Measurements from ENCODE around the gene HOTAIR. TPM values are rescaled to one million over a fixed set of nuclear protein-coding genes. Genes with fewer than 3 reads are reported as not detected.

HOTAIR gene
- total RNA-seq, 1 experiment from 2014 or later, result not detected

DNA sequence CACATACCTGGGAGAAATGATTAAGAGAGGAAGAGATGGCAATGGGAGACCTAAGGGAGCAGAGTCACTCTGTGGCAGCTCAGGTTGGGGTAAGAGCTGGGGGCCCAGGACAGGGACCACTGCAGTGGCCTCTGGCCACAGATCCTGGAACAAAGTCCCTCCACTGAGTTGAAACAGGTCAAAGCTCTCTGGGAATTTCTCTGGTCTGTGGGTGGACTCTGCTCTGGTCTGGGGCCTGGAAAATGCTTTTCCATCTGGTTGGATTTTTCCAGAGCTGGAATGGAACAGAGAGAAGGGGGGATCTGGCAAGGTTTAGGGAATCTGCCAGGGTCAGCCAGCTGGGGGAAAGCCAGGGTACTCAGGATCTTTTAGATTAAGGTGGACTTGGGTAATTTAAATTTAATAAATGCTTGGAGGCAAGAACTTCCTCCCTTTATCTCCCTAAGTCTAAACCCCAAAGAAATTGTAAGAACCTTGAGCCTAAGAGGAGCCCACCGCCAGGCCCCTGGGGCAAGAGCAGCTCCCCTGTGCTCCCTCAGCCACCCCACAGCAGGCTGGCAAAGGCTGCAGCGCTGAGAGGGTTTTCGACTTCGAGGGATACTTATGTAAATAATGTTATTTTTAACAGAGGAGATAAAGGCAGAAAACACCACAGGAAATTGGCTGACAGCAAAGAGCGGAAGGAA is 13.9 kb upstream of the HOTAIR start:
- DNase-seq (ENCODE audit: low read depth), result no peak

DNA sequence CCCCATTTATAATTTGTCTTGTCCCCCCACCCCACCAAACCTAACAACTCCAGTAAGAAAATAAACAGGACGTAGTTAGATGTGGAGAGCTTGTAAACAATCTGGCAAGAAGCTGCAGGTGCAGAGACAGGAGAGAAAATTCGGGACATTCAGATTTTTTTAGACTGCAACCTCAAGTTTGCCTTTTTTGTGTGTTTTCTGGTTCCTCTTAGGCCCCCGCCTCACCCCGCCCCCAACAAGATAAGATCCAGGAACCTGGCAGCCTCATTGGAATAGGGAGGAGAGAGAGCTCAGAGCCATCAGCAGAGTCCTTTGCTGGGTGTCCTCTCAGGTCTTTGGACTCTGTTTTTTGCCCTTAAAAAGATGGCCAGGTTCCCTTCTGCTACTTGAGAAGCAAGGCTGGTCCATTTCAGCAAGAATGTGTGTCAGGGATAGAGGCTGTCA is 13.1 kb upstream of the HOTAIR start:
- DNase-seq (ENCODE audit: low read depth), result no peak

DNA sequence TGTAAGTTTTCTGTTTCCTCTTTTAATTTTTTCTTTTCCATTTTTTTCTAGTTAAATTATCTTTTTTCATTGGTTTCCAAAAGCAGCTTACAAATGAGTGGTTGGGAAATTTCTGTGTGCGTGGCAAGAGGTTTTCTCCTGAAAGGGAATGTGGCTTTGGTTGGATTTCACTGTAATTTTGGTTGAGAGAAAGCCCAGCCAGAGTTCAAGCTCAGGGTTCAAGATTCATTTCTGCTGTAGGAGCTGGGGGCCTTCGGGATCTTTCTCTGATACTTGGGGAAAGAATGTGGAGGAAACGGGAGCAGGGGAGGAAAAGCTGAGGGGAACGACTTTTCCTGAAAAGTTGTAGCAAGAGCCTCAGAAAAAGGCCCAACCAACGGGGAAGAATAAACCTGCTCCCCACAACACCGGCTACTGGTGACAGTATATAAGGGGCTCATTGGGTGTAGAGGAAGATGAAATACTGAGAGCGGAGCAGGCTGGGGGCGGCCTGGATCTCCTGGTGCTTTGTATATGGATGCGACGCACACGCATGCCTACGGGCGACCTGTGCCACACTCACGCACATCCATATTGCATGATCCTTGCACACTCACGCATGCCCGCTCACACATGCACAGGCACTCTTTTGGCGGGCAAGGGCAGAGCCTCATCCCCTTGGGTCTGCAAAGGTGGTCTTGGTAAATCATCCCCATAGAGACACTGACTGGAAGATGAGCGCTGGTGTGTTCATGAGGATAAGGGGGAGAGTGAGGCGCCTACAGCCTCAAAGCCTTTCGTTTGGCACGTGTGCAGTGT is 12.1 kb upstream of the HOTAIR start:
- no peak for DNase-seq (ENCODE audit: low read depth)

DNA sequence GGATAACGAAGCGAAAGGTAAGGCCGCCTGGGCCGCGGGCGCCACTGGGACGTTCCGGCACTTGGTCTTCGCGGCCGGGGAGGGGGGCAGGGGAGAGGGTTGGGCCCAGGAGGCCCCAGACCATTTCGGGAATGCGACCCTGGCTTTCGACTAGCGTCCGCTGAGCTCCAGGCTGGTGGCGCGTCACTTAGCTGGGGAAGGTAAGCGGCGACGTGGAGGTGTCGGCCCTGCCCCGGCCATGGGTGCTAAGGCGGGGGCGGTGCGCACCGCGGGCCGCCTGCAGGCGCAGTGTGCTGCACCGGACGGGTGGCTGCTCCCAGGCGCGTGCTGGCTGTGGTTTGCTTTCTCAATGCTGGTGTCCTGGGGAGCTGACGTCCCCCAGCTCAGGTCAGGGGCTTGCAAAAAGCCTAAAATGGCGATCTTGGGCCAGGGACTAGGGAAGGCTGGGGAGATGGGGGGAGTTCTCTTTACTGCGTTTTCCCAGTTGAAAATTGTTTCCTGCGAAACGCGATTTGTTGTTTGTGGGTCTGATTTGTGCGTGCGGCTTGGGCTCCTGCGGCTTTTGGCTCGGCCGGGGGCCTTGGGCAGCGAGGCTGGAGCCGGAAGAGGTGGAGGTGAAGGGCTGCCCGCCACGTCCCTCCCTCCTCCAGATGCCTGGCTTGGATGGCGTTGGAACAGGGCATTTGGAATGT is 11.4 kb upstream of the HOTAIR start:
- peak; percentile 59 for DNase-seq (ENCODE audit: low read depth)

DNA sequence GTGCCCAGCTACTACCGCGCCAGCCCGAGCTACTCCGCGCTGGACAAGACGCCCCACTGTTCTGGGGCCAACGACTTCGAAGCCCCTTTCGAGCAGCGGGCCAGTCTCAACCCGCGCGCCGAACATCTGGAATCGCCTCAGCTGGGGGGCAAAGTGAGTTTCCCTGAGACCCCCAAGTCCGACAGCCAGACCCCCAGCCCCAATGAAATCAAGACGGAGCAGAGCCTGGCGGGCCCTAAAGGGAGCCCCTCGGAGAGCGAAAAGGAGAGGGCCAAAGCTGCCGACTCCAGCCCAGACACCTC is 10.9 kb upstream of the HOTAIR start:
- no peak for DNase-seq (ENCODE audit: low read depth)

DNA sequence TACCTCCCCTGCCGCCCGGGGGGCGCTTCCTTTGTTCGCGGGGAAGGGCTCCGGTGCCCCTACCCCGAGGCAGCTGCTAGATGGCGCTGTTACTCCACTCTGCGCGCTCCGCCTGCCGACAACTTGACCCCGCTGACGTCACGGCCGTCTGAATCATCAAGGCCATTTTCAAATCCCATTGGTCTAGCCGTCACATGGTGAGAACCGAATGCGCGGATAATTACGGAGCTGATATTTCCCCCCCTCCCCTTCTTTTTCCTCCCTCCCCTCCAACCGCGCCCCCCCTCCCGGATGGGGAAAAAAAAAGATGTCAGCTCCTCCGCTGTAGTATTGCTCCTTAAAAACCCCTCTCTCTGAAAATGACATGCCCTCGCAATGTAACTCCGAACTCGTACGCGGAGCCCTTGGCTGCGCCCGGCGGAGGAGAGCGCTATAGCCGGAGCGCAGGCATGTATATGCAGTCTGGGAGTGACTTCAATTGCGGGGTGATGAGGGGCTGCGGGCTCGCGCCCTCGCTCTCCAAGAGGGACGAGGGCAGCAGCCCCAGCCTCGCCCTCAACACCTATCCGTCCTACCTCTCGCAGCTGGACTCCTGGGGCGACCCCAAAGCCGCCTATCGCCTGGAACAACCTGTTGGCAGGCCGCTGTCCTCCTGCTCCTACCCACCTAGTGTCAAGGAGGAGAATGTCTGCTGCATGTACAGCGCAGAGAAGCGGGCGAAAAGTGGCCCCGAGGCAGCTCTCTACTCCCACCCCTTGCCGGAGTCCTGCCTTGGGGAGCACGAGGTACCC is 10.3 kb upstream of the HOTAIR start, which contains the start of gene HOXC10:
Gene HOXC10, plus strand, starts transcription at position 246 of the 791 bp plus-strand sequence. Its CDS starts 114 bp downstream, at position 360.
- peak; percentile 91 for DNase-seq (ENCODE audit: low read depth)

DNA sequence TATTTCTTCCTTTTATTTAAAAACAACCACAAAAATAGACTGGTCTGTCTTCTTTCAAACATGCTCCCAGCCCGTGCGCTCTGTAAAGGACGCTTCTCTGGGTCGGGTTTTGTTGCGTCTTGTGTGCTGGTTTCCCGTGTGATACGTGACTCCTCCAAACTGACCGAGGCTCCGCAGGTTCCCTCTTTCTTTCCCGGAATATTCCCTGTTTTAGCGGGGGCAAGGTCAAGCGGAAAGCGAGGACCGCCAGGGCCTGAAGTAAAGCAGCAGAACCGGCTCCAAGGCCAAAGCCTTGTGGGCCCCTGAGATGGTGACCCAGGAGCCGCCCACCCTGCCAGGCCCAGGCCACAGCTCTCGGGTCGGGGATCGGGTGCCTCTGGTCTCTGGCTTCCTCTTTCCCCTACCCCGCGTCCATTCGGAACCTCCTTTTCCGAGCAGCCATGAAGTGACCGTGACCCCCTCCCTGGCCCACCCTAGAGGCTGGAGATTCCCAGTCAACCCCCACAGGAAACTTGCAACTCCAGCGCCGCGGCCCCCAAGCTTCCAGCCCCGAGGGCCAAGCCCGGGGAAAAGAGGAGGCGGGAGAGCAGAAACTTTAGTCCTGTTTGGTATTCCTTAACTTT is 9.3 kb upstream of the HOTAIR start:
- DNase-seq (ENCODE audit: low read depth), result no peak

DNA sequence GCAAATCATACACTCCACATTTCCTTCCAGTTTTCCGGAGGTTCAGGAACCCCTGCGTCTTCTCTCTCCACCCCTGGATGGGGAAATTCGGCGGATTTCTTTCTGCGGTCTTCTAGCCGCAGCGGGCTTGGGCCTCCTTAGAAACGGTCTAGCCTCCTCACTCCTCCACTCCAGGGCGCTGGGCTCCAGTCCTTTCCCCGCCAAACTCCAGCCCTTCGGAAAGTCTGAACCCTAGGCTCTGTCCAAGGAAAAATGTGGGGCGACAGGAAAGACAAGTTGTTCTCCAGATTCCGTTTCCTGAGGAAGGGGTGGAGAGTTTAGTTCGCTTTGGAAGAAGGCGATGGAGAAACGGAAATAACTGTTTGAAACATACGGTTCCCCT is 8.8 kb upstream of the HOTAIR start:
- no peak for DNase-seq (ENCODE audit: low read depth)

DNA sequence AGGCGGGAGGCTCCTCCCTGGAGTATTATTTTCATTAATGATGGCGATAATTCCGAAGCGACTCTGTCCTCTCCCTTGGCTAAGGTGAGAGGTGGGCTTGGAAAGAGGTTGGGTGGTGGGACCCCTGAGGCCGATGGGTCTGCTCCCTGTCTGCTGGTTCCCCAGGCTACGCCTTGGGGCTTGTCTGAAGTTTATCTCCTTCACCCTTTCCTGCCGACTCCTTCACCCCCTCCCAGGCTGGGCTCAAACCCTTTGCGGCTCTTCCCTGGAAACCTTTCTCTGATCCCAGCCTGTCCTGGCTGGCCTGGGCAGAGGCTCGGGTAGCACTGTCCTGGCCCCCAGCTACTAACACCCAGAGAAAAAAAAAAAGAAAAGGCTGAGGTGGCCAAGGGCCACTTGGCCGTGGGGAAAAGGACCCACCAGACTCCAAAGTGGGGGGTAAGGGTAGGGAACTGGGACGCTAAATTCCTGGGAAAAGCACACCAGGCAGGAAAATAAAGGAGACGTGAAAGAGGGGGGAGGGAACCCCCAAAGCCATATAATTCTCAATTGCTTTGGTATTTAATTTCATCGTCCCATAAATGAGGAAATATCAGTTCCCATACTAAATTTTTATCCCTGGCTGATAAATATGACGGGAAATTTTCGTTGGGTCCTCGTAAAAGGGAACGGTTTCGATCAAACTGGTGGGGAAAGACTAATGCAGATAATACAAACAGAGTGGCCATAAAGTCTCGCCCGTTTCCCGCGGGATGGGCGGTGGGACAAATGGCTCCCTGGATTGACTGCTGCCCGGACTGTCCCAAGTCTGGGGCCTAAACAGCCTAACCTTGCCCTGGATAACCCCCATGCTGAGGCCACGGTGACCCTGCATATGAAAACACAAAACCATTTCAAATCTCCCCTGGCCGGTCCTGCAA is 8.2 kb upstream of the HOTAIR start:
- DNase-seq (ENCODE audit: low read depth), result no peak

DNA sequence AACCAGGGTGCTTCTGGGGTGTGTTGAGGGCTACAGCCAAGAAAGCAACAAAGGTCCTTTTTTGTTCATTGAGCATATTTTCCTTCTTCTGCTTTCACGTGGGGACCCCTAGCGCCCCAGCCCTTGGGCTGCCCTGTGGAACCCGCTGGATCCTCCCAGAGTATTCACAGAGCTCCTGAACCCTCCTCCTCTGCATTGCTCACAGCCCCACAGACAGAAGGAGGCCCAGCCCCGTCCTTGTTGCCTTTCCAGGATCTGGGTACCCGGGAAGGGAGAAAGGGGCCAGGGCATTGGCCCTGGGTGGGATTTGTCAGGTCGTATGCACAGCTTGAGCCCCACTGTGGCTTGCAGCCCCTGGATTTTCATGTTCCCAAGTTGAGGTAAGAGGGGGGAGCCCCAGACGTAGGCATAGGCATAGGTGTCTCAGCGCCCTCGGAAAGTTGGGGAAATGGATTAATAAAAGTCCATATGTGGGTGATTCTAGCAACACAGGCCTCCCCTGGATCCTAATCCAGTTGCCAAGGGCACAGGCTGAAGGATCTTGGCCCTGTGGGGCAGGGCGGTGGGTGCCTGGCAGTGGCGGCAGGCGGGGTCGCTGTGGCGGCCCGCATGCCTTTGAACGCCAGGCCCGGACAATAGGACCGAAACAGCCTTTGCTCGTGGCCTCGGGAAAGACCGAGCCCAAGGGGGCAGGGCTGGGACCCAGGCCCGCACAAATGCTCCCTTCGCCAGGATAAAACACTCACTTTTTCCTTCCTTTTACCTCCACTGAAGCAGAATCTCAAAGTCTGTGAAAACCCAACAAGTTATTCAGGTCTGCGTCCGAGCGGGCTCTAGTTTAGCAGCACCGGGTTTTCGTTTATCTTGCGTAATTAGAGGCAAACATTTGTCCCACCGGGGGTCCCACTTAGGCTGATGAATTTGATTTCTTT is 7.1 kb upstream of the HOTAIR start:
- no peak for DNase-seq (ENCODE audit: low read depth)

DNA sequence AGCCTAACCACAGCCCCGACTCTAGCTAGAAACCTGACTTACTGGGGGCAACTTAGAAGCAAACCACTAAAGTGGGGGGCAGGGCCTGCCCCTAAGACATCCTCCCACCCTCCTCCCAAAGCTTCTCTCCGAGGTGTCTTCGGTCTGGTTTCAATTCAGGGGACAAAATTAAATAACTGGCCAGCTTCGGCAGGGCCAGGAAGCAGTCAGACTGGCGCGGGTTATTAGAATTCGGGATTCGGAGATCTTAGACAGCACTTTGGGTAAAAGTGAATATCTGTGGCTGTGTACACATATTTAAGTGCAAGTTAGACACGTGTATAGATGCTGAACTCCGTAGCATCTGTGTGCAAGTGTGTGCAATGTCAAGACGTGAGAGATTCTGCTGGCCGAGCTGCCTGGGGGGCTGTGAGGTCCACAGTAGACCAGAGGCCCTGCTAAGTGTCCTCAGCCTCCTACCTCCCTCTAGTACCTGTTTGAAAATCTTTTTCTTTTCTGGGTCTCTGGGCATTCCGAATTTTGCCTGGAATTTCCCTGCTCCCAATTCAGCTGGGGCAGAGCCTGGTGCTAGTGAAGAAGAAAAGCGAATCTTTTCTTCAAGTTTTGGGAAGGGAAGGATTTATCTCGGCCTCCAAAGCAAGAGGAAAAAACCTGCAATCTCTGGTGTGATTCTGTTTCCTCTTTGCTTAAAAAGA is 6.2 kb upstream of the HOTAIR start:
- no peak for DNase-seq (ENCODE audit: low read depth)

DNA sequence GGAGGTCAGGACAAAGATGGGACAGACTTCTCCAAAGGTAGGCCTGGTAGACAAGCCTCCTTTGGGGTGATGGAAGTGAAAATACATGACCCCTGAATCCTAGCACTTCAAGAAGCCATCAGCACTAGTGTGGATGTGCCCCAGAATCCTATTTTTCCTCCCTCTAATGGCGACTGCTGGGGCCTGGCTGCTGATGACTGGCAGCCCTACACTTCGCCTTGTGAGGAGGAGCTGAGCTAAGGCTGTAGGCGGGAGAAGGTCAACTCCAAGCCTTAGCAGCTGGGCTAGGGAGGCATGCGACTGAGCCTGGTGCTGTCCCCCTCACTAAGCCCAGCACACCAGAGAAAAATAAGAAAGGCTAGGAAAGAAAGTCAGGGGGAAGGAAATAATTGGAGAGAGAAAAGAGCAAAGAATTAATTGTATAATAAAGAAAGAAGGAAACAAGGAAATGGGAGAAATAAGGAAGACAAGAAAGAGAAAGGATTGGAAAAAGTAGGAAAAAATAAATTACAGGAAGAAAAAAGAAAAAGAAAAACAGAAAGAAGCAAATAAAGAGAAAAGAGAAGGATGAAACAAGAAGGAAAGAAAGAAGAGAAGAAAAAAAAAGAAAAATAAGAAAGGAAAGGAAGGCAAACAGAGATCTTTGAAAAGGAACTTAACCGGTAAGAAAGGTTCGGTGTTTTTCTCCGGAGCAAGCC is 5.5 kb upstream of the HOTAIR start:
- no peak for DNase-seq (ENCODE audit: low read depth)

DNA sequence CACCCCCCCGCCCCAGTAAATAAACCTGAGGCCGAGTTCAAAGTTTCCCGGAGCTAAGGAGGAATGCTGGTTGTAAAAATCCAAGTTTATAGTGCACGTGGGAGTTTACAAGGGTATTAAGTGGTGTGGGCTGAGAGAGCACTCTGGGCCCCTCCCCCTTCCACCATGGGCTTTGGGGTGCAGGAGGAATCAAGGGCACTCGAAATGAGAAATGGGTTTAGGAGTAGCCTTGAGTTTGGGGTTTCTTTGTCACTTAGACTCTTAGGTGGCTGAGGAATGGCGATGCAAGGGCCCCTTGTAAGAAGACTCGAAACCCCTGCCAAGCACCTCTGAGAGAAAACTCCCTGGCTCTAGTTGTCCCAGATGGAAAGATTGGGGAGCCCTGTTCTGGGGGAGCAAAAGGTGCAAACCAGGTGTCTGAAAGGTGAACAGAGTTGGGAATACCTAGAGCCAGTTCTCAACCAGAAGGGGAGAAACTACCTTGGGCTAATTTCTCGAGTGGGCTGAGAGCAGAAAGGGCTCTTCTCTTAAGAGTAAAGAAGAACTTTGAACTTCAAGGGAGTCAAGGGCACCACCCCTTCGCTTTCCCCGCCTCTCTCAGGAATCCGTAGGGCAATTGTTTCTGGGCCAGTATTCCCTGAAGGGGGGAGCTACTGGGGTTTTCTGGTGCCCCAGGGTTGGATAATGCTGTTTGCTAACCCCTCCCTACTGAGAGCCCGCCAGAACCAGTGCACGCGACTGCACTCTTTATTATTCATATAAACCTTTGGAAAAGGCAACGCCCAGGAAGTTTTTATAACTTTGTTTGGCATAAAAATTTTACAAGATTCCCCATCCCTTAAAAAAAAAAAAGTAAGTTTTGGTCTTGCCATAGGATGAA is 4.0 kb upstream of the HOTAIR start:
- no peak for DNase-seq (ENCODE audit: low read depth)

DNA sequence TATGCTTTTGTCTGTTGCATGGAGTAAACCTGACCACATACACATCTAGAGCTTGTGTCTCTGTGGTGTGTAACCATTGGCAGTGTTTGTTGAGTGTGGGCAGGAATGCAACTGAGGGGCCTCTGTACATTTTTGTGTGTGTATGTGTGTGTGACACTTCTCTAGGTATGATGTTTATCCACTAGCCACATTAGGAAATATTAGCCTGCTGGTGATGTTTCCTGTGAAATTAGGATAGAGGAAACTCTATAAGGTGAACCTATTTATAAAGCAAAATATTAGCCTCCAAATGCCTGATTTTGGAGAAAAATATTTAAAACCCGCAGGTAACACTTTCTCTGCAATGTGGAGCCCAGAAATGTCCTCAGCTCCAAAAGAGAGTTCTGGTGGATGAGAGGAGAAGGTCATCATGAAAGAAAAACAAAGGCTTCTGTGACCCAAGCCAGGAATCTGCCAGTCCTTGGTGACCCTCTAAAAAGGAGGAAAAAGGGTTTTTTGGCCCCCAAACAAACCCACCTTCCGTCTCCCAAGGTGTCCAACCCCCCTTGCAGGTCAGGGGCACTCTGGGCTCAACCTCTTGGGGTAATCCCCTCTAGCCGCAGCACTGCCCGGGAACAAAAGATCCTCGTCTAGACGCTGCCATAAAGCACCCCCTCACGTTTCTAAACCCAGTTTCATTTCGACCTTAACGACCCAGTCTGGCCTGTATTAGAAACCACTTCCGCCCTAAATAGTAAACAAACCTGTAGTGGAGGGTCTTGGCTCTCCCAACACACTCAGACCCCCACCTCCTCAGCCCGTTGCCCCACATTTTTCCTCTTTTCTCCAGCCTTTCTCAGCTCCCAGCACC is 3.1 kb upstream of the HOTAIR start:
- no peak for DNase-seq (ENCODE audit: low read depth)

DNA sequence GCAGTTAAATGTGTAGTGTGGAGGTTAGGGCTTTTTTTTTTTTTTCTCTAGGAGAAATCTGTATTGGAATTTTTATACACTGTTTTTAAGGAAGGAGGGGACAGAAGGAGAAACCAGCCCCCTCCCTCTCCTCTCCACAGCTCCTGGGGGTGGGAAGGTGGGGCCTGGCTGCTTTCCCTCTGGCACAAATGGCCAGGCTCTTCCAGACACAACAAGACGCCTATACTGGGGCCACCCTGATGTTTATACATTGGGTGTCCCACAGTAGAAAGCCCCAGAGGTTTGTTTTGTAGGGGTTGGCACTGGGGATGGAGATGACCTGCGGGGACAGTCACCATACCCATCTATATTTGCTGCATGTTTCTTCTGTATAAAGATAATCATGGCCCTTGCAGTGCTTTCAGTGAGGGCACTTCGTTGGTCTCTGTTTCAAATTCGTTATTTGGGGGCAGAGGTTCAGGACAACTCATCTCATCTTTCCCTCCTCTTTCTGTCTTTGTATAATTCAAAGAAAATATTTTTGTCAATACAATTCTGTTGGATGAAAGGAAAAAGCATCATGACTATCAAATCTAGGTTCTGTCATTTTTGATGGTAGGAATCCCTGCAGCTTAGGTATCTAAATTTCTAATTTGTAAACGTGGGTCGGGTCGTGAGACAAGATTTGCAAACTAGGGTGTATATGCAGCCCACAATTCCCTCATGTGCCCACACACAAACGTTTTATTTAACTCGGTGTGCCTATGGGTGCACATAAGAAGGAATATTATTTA is 2.3 kb upstream of the HOTAIR start:
- DNase-seq (ENCODE audit: low read depth), result no peak
